Right lobe of liver (tissue), 4 donors: ENCODE results near the gene QPRT.

ENCODE experiments used
- POLR2A ChIP-seq: fragments of 450-650 bp; IDR thresholded peaks from one replicate; pipeline ENCODE4 v1.6.1; 2017; ENCODE audit warnings: antibody characterized with exemption, mild to moderate bottlenecking
- TF ChIP-seq, protein P1 (sequence below), 4 donors: fragments of 200-600 bp in 3 of 4; fragments of 450-650 bp in 1 of 4; IDR thresholded peaks; one replicate each; pipeline versions ENCODE4 v1.5.1 to v1.8.0; 2016 to 2022; ENCODE audit warnings: antibody characterized with exemption in 4 of 4, mild to moderate bottlenecking in 2 of 4
- donor health status: DM: no; HTN: no; CAD: no.
- donor health status: DM: no; HTN: no; CAD: no.
- donor health status: DM: no; HTN: yes; CAD: no.

DNA sequence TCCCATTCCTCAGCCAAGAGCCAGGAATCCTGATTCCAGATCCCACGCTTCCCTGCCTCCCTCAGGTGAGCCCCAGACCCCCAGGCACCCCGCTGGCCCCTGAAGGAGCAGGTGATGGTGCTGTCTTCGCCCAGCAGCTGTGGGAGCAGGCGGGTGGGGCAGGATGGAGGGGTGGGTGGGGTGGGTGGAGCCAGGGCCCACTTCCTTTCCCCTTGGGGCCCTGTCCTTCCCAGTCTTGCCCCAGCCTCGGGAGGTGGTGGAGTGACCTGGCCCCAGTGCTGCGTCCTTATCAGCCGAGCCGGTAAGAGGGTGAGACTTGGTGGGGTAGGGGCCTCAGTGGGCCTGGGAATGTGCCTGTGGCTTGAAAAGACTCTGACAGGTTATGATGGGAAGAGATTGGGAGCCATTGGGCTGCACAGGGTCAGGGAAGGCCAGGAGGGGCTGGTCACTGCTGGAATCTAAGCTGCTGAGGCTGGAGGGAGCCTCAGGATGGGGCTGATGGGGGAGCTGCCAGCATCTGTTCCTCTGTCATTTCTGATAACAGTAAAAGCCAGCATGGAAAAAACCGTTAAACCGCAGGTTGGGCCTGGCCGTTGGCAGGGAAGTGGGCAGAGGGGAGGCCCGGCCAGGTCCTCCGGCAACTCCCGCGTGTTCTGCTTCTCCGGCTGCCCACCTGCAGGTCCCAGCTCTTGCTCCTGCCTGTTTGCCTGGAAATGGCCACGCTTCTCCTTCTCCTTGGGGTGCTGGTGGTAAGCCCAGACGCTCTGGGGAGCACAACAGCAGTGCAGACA, 15.8 kb upstream of the QPRT start, which contains the start of gene SPN:
- TF ChIP-seq, protein P1, sequence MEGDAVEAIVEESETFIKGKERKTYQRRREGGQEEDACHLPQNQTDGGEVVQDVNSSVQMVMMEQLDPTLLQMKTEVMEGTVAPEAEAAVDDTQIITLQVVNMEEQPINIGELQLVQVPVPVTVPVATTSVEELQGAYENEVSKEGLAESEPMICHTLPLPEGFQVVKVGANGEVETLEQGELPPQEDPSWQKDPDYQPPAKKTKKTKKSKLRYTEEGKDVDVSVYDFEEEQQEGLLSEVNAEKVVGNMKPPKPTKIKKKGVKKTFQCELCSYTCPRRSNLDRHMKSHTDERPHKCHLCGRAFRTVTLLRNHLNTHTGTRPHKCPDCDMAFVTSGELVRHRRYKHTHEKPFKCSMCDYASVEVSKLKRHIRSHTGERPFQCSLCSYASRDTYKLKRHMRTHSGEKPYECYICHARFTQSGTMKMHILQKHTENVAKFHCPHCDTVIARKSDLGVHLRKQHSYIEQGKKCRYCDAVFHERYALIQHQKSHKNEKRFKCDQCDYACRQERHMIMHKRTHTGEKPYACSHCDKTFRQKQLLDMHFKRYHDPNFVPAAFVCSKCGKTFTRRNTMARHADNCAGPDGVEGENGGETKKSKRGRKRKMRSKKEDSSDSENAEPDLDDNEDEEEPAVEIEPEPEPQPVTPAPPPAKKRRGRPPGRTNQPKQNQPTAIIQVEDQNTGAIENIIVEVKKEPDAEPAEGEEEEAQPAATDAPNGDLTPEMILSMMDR (IDR thresholded peaks at IDR 0.05), result no peak
- TF ChIP-seq POLR2A, result no peak
